GM18867 (cell line): ENCODE data around the gene PPP1R8.
A peak's percentile ranks its signal among the peaks of the same experiment; 100 is the strongest.
"Not testable (repeated sequence)": the region's sequence is repeated elsewhere in the genome, so short reads cannot be mapped to it uniquely, and the experiment has no call there.

Experiments
- ATAC-seq: cut with Tn5 transposase; IDR thresholded peaks from one replicate; pipeline ENCODE4 v1.9.1; 2021; ENCODE audit warnings: mild to moderate bottlenecking, moderate library complexity; ENCODE audit not compliant: unreplicated experiment

PPP1R8 gene

DNA sequence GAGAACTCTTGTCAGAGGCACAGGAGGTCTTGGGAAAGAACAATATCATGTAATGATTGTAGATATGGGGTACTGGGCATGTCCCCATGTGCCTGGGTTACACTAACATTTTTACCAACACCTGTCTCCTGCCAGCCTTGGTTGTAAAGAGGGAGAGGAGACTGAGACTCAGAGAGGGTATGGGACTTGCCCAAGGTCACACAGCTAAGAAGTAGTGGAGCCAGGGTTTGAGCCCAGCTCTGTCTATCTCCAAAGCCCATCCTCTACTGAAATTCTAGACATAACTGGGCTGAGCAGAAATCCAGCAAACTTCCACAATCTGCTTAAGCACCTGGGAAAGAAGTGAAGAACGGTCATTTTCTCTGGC is 39.1 kb downstream of the PPP1R8 start:
- no peak for ATAC-seq

DNA sequence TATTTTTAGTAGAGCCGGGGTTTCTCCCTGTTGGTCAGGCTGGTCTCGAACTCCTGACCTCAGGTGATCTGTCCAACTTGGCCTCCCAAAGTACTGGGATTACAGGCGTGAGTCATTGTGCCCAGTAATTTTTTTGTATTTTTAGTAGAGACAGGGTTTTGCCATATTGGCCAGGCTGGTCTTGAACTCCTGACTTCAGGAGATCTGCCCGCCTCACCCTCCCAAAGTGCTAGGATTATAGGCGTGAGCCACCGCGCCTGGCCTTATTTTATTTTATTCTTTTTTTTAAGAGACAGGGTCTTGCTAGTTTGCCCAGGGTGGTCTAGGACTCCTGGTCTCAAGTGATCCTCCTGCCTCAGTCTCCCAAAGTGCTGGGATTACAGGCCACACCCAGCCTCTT is 40.5 kb downstream of the PPP1R8 start:
- ATAC-seq = not testable (repeated sequence)

- peak; percentile 34 for ATAC-seq
Observed at GRCh38 chr1:27872059-27872801, 41.6 kb downstream of the PPP1R8 start, which contains the start of gene THEMIS2. THEMIS2 (plus strand) TSS chr1:27872544; CDS start chr1:27872572, 28 bp downstream.

DNA sequence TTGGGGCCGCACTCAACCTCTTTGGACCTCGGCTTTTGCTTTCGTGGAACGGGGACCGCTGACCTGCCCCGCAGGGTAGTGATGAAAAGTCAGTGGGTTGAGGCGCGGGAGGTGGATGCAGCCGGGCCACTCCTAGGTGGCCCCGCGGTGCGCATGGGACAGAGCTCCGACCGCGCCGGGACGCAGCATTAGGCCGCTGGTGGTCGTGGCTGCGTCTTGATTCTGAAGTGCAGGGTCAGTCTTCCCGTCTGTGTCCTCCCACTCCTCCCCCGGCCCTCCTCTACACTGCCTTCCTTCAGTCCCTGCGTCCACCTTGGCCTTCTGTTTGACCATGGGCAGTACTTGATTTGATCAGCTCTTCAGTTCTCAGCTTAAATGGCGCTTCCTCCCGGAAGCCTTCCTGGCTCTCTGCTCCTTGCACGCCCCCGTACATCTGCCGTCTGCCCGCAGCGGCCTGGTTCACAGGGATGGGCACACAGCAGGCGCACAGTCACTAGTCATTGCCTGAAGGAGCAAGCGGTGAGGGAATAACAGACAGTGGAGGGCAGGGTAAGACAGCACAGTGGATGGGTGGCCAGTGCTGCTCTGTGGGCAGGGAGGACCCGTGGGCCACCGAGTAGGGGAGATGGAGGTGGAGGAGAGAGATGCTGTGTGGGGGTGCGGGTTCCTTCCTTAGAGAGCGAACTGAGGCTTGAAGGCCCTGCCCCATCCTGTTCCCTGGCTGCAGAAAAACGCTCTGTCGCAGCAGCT is 42.4 kb downstream of the PPP1R8 start:
- ATAC-seq = no peak

DNA sequence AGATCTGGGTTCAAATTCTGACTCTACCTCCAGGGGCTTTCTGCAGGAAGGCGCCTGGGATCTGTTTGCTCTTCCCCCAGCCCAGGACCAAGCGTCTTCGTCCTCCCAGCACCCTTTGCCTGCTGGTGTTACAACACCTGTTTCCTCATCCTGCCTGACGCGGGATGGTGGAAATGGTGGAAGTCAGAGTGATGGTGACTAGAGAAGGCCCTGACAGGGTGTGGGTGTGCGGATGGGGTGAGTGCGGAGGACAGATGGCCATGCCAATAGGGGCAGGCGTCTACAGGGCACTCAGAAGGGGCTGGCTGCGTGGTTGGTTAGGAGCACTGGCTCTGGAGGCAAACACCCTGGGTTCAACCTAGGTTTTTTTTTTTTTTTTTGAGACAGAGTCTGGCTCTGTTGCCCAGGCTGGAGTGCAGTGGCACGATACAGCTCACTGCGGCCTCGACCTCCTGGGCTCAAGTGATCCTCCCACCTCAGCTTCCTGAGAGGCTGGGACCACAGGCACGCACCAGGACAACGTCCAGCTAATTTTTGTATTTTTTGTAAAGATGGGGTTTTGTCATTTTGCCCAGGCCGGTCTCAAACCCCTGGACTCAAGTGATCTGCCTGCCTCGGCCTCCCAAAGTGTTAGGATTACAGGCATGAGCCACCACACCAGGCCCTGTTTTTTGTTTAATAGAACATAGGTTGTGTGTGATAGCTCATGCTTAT is 43.2 kb downstream of the PPP1R8 start:
- ATAC-seq = no peak

DNA sequence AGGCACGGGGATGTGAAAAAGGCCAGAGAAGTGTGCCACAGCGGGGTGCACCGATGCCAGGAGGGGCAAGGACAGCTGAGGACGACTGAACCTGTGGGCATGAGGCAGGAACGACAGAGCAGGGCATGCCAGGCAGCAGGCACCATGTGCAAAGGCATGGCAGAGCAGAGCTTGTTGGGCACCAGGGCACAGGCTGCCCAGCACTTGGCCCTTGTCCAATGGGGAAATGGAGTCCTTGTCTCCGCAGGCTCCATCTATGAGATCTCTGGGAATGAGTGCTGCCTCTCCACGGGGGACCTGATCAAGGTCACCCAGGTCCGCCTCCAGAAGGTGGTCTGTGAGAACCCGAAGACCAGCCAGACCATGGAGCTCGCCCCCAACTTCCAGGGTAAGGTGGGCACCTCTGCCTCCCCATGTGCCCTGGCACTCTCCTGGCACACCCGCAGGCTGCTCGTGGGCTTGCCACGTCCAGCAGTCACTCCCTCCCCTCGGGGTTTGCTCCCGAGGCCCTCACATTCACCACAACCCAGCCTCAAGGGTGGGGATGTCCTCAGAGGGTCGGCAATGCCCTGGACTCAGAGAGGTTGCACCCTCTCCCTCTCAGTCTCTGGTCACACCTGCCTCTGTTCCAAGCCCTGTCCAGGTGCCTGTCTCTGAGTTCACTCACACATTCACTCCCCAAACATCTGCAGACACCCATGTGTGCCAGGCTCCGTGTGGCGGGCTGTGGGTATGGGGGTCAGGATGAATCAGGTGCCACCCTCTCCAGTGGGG is 45.9 kb downstream of the PPP1R8 start:
- no peak for ATAC-seq

DNA sequence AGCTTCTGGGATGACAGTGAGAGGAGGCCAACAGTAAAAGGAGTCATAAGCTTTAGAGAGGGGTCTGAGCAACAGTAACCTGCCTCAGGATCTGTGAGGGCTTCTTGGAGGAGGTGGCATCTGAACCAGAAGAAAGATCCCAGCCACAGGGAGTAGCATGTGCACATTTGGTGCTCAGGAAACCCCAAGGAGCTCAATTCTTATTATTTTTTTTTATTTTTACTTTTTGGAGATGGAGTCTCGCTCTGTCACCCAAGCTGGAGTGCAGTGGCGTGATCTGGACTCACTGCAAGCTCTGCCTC is 46.5 kb downstream of the PPP1R8 start:
- no peak for ATAC-seq

DNA sequence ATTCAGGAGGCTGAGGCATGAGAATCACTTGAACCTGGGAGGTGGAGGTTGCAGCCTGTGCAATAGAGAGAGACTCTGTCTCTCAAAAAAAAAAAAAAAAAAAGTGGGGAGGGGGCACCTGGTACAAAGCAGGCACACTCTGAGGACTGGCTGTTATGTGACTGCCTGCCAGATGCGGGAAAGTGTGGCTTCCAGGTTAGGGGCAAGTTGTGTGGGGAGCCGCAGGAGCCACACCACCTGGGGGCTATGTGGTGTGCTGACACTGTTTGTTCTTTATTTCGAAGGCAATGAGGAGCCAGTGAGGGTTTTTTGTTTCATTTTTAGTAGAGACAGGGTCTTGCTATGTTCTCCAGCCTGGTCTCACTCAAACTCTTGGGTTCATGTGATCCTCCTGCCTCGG is 47.5 kb downstream of the PPP1R8 start:
- ATAC-seq = no peak

DNA sequence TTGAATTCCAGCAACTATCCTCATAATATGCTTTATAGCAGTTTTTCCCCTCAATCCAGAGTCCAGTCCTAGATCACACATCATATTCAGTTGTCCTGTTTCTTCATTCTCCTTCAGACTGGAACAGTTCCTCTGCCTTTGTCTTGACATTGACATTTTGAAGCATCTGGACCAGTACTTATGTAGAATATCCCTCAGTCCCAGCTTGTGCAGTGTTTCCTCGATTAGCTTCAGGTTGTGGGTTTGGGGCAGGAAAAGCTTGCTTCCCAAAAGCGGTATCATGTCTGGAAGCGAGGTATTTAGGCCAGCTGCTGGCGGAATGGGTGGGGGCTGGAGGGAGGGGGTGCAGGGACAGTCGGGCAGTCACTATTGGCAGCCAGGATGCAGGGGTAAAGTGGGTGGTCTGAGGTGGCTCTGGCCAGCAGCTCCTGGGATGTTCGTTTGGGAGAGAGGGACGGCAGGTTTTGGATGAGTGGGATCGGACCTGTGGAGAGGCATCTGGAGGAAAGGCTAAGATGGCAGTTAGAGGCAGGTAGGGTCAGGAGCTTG is 48.3 kb downstream of the PPP1R8 start:
- no peak for ATAC-seq

GRCh38 chr1:27879374-27880082 is 48.9 kb downstream of the PPP1R8 start:
- no peak for ATAC-seq

GRCh38 chr1:27882543-27882903 is 51.9 kb downstream of the PPP1R8 start:
- no peak for ATAC-seq

DNA sequence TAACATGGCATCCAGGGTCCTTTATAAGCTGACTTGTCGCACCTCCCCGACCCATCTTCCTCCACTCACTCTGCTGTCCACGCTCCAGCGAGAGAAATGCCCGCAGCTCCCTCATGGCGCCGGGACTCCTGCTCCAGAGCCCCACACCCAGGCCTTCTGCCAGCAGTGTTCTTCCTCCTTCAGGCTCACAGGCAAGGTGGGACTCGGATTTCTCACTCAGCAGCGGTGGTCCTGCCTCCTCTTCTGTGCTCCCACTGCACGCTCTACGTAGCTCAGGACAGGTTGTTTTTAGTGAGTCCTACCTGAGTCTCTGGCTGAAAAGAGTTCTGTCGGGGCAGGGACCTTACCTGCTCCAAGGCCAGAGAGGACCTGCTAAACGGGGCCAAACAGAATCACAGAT is 53.0 kb downstream of the PPP1R8 start:
- peak; percentile 2 for ATAC-seq

GRCh38 chr1:27884006-27884954 is 53.7 kb downstream of the PPP1R8 start:
- peak; percentile 53 for ATAC-seq

DNA sequence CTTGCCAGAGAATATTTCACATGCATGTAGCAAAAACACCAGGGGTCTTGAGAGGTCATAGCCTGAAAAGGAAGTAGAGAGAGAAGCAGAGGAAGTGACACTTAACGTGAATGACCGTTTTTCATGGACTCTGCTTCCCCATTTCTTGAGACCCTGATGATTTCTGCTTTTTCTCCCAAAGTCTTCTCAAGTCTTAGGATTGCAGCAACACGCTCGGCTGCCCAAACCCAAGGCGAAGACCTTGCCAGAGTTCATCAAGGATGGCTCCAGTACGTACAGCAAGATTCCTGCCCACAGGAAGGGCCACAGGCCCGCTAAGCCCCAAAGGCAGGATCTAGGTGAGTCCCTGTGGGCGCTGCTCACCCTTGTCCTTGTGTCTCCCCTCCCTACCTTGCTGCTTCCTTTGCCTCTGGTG is 54.5 kb downstream of the PPP1R8 start:
- no peak for ATAC-seq

DNA sequence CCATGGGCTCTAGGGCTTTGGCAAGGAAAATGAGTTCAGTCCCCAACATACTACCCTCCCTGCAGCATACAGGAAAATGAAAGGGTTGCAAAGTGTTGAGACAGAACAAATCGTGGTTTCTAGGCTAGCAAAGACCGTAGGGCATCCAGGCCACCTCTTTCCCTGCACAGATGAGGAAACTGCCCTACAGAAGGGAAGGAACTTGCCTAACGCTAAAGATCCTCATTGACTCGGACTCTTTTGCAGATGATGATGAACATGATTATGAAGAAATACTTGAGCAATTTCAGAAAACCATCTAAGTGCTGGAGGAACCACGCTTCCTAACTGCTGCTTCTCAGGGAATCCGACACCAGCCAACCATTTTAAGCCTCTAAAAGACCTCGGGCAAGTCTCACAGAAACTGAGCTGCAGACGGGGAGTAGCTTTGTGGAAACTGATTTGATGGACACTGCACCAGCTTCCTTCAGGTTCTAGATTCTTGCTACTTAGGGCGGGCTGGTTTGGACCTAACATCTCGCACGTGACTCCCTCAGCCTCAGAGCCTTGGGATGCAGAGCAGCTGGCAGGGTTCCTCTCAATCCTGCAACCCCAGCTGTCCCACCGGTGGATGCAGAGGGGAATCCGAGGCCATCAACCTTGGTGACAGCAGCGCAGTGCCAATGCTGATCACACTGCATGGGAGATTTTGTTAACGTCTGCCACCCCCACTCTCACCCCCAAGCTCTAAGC is 55.2 kb downstream of the PPP1R8 start:
- ATAC-seq = no peak

GRCh38 chr1:27886353-27886679 is 55.7 kb downstream of the PPP1R8 start:
- ATAC-seq = no peak

GRCh38 chr1:27886744-27887143 is 56.2 kb downstream of the PPP1R8 start:
- no peak for ATAC-seq

DNA sequence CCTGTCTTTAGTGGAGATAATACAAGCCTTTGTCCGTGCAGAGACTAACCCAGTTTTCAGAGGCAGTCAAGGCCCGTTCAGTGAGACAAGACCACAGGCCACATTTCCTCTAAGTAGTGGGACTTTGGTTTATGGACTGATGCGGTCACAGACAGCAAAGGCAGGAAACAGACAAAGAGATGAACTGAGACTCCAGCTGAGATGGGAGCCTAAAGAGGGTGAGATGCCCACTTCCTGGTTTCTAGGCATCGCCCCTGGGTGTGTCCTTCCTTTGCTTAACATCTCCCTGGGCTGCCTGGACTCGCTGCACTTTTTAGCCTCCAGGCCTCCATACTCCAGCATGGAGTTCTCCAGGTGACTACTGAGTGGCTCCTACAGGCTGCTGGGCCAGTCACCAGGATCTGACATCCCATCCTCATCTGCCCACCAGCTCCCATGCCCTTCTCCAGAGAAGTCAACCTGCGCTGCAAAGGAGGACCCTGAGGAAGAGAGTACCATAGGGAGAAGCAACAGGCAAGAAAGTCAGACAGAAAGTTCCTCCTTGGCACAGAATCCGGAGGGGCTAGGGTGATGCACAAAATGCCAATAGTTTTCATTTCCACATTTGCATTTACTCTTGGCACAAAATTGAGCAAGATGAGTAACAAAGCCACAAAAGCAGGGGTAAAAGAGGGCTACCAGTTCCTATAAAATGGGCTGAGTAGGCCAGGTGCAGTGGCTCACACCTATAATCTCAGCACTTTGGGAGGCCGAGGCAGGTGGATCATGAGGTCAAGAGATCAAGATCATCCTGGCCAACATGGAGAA is 56.8 kb downstream of the PPP1R8 start:
- no peak for ATAC-seq
